ENCODE measurements around the gene KCNMA1. TPM values are rescaled to one million over a fixed set of nuclear protein-coding genes. Genes with fewer than 3 reads are reported as not detected.

Gene KCNMA1
- total RNA-seq, 1 donor: 77.8 TPM

DNA sequence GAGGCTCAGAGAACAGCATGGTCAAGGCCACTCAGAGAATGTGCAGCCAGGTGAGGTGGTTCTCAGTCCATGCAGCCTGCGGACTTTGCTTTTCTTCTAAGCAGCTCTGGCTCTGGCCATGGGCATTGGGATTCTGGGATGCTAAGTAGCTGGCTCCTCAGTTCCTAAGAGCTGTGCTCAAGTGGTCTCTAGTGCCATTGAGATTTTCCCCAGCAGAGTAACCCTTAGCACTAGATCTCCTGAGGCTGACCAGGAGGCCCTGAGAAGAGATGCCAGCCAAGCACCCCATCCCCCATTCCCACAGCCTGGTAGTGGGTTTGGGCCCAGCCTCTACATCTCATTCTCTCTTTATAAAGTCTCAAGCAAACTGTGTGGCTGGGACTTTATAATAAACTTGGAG is 77.1 kb downstream of the KCNMA1 start:
- Histone ChIP-seq H3K4me1 (ENCODE audit: insufficient read depth, low read length) (peaks cover 16% of the 10 kb centered on the region), H3K27me3 (ENCODE audit: insufficient read depth, low read length) (no peaks in the 10 kb centered on the region), H3K4me2 (ENCODE audit: insufficient read depth, low read length) (no peak overlapping the region), H2AFZ (ENCODE audit: low read length) (no peak overlapping the region), H3K9me3 (ENCODE audit: low read depth, low read length) (no peaks in the 10 kb centered on the region), H3K79me2 (ENCODE audit: insufficient read depth, low read length) (peaks cover 29% of the 10 kb centered on the region), H3K36me3 (ENCODE audit: insufficient read depth, low read length) (no peaks in the 10 kb centered on the region), H3K4me3 (ENCODE audit: insufficient read depth, low read length) (no peak overlapping the region), H4K20me1 (ENCODE audit: insufficient read depth, low read length) (peaks cover 4% of the 10 kb centered on the region), H3K27ac (ENCODE audit: low read depth, low read length) (no peak overlapping the region)
- DNase-seq (ENCODE audit: insufficient read length, low spot score, missing footprints): no peak
- TF ChIP-seq, protein P1, sequence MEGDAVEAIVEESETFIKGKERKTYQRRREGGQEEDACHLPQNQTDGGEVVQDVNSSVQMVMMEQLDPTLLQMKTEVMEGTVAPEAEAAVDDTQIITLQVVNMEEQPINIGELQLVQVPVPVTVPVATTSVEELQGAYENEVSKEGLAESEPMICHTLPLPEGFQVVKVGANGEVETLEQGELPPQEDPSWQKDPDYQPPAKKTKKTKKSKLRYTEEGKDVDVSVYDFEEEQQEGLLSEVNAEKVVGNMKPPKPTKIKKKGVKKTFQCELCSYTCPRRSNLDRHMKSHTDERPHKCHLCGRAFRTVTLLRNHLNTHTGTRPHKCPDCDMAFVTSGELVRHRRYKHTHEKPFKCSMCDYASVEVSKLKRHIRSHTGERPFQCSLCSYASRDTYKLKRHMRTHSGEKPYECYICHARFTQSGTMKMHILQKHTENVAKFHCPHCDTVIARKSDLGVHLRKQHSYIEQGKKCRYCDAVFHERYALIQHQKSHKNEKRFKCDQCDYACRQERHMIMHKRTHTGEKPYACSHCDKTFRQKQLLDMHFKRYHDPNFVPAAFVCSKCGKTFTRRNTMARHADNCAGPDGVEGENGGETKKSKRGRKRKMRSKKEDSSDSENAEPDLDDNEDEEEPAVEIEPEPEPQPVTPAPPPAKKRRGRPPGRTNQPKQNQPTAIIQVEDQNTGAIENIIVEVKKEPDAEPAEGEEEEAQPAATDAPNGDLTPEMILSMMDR (IDR thresholded peaks at IDR 0.05; ENCODE audit: extremely low read depth, low read depth, low read length): no peak

DNA sequence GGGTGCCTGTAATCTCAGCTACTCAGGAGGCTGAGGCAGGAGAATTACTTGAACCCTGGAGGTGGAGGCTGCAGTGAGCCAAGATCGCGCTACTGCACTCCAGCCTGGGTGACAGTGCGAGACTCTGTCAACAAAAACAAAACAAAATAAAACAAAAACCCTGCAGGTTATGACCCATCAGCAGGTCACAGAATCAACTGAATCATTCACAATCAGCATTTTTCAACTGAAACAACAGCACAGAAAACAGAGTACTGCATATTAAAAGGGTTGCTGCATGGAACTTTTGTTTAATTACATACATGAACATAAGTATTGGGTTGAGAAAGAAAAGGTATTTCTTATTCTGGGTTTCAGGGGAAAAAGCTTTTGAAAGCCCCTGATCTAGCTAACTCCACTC is 77.6 kb downstream of the KCNMA1 start:
- TF ChIP-seq, protein P1 (IDR thresholded peaks at IDR 0.05; ENCODE audit: extremely low read depth, low read depth, low read length): no peak
- Histone ChIP-seq H4K20me1 (ENCODE audit: insufficient read depth, low read length) (peaks cover 4% of the 10 kb centered on the region), H3K4me3 (ENCODE audit: insufficient read depth, low read length) (no peak overlapping the region), H3K36me3 (ENCODE audit: insufficient read depth, low read length) (no peaks in the 10 kb centered on the region), H2AFZ (ENCODE audit: low read length) (no peak overlapping the region), H3K79me2 (ENCODE audit: insufficient read depth, low read length) (peaks cover 29% of the 10 kb centered on the region), H3K27ac (ENCODE audit: low read depth, low read length) (no peak overlapping the region), H3K9me3 (ENCODE audit: low read depth, low read length) (no peaks in the 10 kb centered on the region), H3K27me3 (ENCODE audit: insufficient read depth, low read length) (no peaks in the 10 kb centered on the region), H3K4me1 (ENCODE audit: insufficient read depth, low read length) (peaks cover 16% of the 10 kb centered on the region), H3K4me2 (ENCODE audit: insufficient read depth, low read length) (no peak overlapping the region)
- DNase-seq (ENCODE audit: insufficient read length, low spot score, missing footprints): no peak

DNA sequence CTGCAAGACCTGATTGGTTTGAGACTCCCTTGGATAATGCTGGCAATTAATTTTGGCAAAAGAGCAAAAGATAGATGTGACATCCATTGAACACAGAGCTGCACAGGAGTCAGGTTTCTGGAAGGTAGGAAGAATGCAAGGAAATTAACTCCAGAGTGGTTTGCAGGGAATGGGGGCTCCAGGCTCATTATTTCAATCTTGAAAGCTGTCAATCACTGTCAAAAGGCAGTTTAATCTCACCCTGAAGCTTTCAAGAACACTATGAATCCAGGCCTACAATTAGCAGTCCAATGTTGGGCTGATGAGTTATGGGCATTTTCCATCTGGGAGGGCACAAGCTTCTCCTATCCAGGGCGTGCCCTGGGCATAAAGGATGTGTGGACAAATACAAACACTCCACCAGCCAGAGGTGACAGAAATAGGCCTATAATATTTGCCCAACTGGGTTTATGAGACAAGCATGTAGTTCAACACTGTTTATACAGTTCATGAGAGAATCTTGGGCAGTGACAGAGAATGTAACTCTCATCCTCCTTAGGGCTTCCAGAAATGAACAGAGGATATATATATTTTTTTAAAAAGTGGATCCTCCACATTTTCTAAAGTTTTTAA is 80.5 kb downstream of the KCNMA1 start:
- H4K20me1 ChIP-seq (ENCODE audit: insufficient read depth, low read length): peaks cover 4% of the 10 kb centered on the region
- peaks cover 26% of the 10 kb centered on the region for H3K79me2 ChIP-seq (ENCODE audit: insufficient read depth, low read length)
- H3K9me3 ChIP-seq (ENCODE audit: low read depth, low read length): no peaks in the 10 kb centered on the region
- no peaks in the 10 kb centered on the region for H3K27me3 ChIP-seq (ENCODE audit: insufficient read depth, low read length)
- no peaks in the 10 kb centered on the region for H3K36me3 ChIP-seq (ENCODE audit: insufficient read depth, low read length)
- peaks cover 19% of the 10 kb centered on the region for H3K4me1 ChIP-seq (ENCODE audit: insufficient read depth, low read length)
- TF ChIP-seq, protein P1 (IDR thresholded peaks at IDR 0.05; ENCODE audit: extremely low read depth, low read depth, low read length): no peak
- DNase-seq (ENCODE audit: insufficient read length, low spot score, missing footprints): no peak
- no peak overlapping the region for H3K27ac ChIP-seq (ENCODE audit: low read depth, low read length)
- H3K4me2 ChIP-seq (ENCODE audit: insufficient read depth, low read length): no peak overlapping the region
- H3K4me3 ChIP-seq (ENCODE audit: insufficient read depth, low read length): no peak overlapping the region
- H2AFZ ChIP-seq (ENCODE audit: low read length): no peak overlapping the region

DNA sequence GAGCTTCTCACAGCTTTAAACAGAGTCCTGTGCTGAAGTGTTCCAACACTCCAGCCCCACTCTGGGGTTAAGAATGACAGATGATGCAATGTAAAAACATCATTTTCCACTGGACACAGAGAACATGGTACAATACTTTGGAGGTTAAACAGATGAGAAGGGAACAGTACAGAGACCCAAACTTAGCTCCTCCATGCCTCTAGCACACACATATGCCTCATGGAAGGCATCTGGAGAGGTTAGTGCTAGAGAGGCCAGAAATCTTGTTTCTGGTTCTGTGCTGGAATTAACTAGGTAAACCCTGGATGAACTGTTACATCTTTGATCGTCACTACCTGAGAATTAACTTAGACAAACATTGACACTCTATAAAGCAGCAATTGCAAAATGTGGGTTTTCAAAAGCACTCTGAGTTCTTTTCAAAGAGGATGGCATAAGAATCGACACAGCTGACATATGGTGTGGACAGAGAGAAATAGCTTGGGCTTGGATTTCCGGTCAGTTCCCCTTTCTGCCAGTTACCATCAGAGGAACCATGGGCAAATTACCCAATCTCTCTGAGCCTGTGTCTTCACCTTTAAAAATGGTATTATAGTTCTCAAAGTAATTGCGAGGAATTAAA is 81.9 kb downstream of the KCNMA1 start:
- Histone ChIP-seq H3K4me3 (ENCODE audit: insufficient read depth, low read length) (no peak overlapping the region), H3K79me2 (ENCODE audit: insufficient read depth, low read length) (peaks cover 23% of the 10 kb centered on the region), H3K27me3 (ENCODE audit: insufficient read depth, low read length) (no peaks in the 10 kb centered on the region), H3K27ac (ENCODE audit: low read depth, low read length) (peak overlapping the region; percentile 40), H3K9me3 (ENCODE audit: low read depth, low read length) (no peaks in the 10 kb centered on the region), H3K36me3 (ENCODE audit: insufficient read depth, low read length) (no peaks in the 10 kb centered on the region), H3K4me1 (ENCODE audit: insufficient read depth, low read length) (peaks cover 19% of the 10 kb centered on the region), H2AFZ (ENCODE audit: low read length) (peak overlapping the region; percentile 74), H4K20me1 (ENCODE audit: insufficient read depth, low read length) (no peaks in the 10 kb centered on the region), H3K4me2 (ENCODE audit: insufficient read depth, low read length) (no peak overlapping the region)
- DNase-seq (ENCODE audit: insufficient read length, low spot score, missing footprints): no peak
- TF ChIP-seq, protein P1 (IDR thresholded peaks at IDR 0.05; ENCODE audit: extremely low read depth, low read depth, low read length): no peak

All from osteoblast (primary cell).